GM19463 (cell line): ENCODE data around the gene AGBL4.
"Not testable (repeated sequence)": the region's sequence is repeated elsewhere in the genome, so short reads cannot be mapped to it uniquely, and the experiment has no call there.

ENCODE experiments used
- ATAC-seq: cut with Tn5 transposase; IDR thresholded peaks from one replicate; pipeline ENCODE4 v1.9.1; 2021; ENCODE audit warnings: mild to moderate bottlenecking, moderate library complexity; ENCODE audit not compliant: unreplicated experiment

Gene AGBL4

GRCh38 chr1:49319426-49319963, 704.3 kb downstream of the AGBL4 start:
- ATAC-seq, result no peak

GRCh38 chr1:49318218-49318617, 705.5 kb downstream of the AGBL4 start:
- ATAC-seq, result no peak

- no peak for ATAC-seq
These were observed 716.3 kb downstream of the AGBL4 start for GRCh38 chr1:49307457-49307856.

GRCh38 chr1:49306507-49307070, 717.2 kb downstream of the AGBL4 start:
- ATAC-seq, result no peak

- not testable (repeated sequence) for ATAC-seq
These were observed 721.4 kb downstream of the AGBL4 start for GRCh38 chr1:49302400-49302799.

GRCh38 chr1:49298304-49298703, 725.5 kb downstream of the AGBL4 start:
- no peak for ATAC-seq

- ATAC-seq, result no peak
These were observed 726.0 kb downstream of the AGBL4 start for GRCh38 chr1:49297783-49298182.

- ATAC-seq, result no peak
These were observed 729.2 kb downstream of the AGBL4 start for GRCh38 chr1:49294539-49294938.

- no peak for ATAC-seq
These were observed 730.7 kb downstream of the AGBL4 start for GRCh38 chr1:49293016-49293415.

GRCh38 chr1:49257211-49258049, 766.3 kb downstream of the AGBL4 start:
- not testable (repeated sequence) for ATAC-seq

- no peak for ATAC-seq
These were observed 770.8 kb downstream of the AGBL4 start for GRCh38 chr1:49252917-49253316.

- ATAC-seq, result no peak
These were observed 772.6 kb downstream of the AGBL4 start for GRCh38 chr1:49251019-49251784.

GRCh38 chr1:49240709-49241221, 783.0 kb downstream of the AGBL4 start:
- ATAC-seq, result no peak

- no peak for ATAC-seq
These were observed 788.8 kb downstream of the AGBL4 start for GRCh38 chr1:49234988-49235387.

- no peak for ATAC-seq
These were observed 794.2 kb downstream of the AGBL4 start for GRCh38 chr1:49229555-49229954.

- ATAC-seq, result no peak
These were observed 797.0 kb downstream of the AGBL4 start for GRCh38 chr1:49226758-49227157.

GRCh38 chr1:49225464-49225863, 798.3 kb downstream of the AGBL4 start:
- no peak for ATAC-seq

GRCh38 chr1:49213301-49213700, 810.5 kb downstream of the AGBL4 start:
- no peak for ATAC-seq

GRCh38 chr1:49208712-49209111, 815.0 kb downstream of the AGBL4 start:
- ATAC-seq, result no peak

GRCh38 chr1:49204720-49205119, 819.0 kb downstream of the AGBL4 start:
- ATAC-seq, result no peak

GRCh38 chr1:49200738-49201137, 823.0 kb downstream of the AGBL4 start:
- no peak for ATAC-seq
